Osteocyte (in vitro differentiated cells): ENCODE data around the gene RAB18. TPM values are rescaled to one million over a fixed set of nuclear protein-coding genes. Genes with fewer than 3 reads are reported as not detected.
"Not testable (repeated sequence)": the region's sequence is repeated elsewhere in the genome, so short reads cannot be mapped to it uniquely, and the experiment has no call there.

Source experiments
- DNase-seq: peaks from one replicate; pipeline ENCODE4 v3.0.0; 2021; ENCODE audit warnings: mixed read lengths; ENCODE audit not compliant: unreplicated experiment; ENCODE audit errors: extremely low spot score
- H3K27ac Mint-ChIP-seq: one replicate; pipeline ENCODE4 v1.8.0; 2021; ENCODE audit warnings: mild to moderate bottlenecking, mixed read lengths; ENCODE audit not compliant: unreplicated experiment
- H3K27me3 Mint-ChIP-seq: one replicate; pipeline ENCODE4 v1.8.0; 2021; ENCODE audit warnings: mixed read lengths; ENCODE audit not compliant: unreplicated experiment
- H3K36me3 Mint-ChIP-seq: one replicate; pipeline ENCODE4 v1.8.0; 2021; ENCODE audit warnings: mixed read lengths; ENCODE audit not compliant: unreplicated experiment
- H3K4me1 Mint-ChIP-seq: one replicate; pipeline ENCODE4 v1.8.0; 2021; ENCODE audit warnings: mixed read lengths; ENCODE audit not compliant: unreplicated experiment
- H3K4me3 Mint-ChIP-seq: one replicate; pipeline ENCODE4 v1.8.0; 2021; ENCODE audit warnings: mild to moderate bottlenecking, moderate library complexity, mixed read lengths; ENCODE audit not compliant: unreplicated experiment
- H3K9me3 Mint-ChIP-seq: one replicate; pipeline ENCODE4 v1.8.0; 2021; ENCODE audit warnings: mixed read lengths; ENCODE audit not compliant: unreplicated experiment
- CTCF ChIP-seq: fragments of 200-600 bp; sonication (generic); IDR thresholded peaks from 2 replicates; pipeline ENCODE4 v1.5.0; 2021; ENCODE audit warnings: antibody characterized with exemption, mild to moderate bottlenecking, moderate library complexity
- total RNA-seq: library from RNA; stranded (reverse); gene quantifications from 2 replicates; pipeline ENCODE4 v1.2.1, GENCODE V29; 2021

The RAB18 gene
- total RNA-seq, 1 donor from 2014 or later = 142 TPM

- peaks cover 54% of the 10 kb centered on the region for H3K27me3 Mint-ChIP-seq
- no peak for DNase-seq
- no peak overlapping the region for H3K4me3 Mint-ChIP-seq
- H3K27ac Mint-ChIP-seq = no peak overlapping the region
- TF ChIP-seq CTCF = no peak
- no peaks in the 10 kb centered on the region for H3K4me1 Mint-ChIP-seq
- H3K36me3 Mint-ChIP-seq = no peaks in the 10 kb centered on the region
- H3K9me3 Mint-ChIP-seq = no peaks in the 10 kb centered on the region
Observed at GRCh38 chr10:27463961-27464360, 40.1 kb upstream of the RAB18 start.

- peaks cover 45% of the 10 kb centered on the region for H3K27me3 Mint-ChIP-seq
- no peaks in the 10 kb centered on the region for H3K36me3 Mint-ChIP-seq
- H3K4me1 Mint-ChIP-seq = no peaks in the 10 kb centered on the region
- H3K27ac Mint-ChIP-seq = no peak overlapping the region
- H3K9me3 Mint-ChIP-seq = no peaks in the 10 kb centered on the region
- no peak for DNase-seq
- TF ChIP-seq CTCF = no peak
- H3K4me3 Mint-ChIP-seq = no peak overlapping the region
Observed at GRCh38 chr10:27464993-27465392, 39.1 kb upstream of the RAB18 start.

- not testable (repeated sequence) for H3K27ac Mint-ChIP-seq, H3K36me3 Mint-ChIP-seq, H3K4me3 Mint-ChIP-seq
Observed at GRCh38 chr10:27465596-27465995, 38.5 kb upstream of the RAB18 start.

DNA sequence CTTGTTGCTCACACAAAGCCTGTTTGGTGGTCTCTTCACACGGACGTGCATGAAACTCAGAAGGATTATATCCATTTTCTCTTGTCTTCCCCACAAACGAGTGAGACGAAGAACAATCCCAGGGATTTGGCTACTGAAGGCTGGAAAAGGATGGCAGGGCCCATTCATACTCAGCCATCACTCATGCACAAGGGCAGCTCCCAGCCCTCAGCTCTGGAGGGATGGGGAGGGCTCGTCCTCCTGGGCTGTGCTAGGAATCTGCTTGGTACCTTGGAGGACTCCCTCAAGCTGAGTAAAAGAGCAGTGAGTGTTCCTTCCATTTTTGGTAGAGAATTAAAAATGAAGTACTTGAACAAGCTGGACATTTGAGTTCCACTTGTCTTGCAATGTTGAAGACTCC is 33.2 kb upstream of the RAB18 start:
- no peak overlapping the region for H3K4me3 Mint-ChIP-seq
- no peak for TF ChIP-seq CTCF
- H3K27me3 Mint-ChIP-seq = peaks cover 45% of the 10 kb centered on the region
- H3K27ac Mint-ChIP-seq = no peak overlapping the region
- no peaks in the 10 kb centered on the region for H3K9me3 Mint-ChIP-seq
- H3K4me1 Mint-ChIP-seq = no peaks in the 10 kb centered on the region
- H3K36me3 Mint-ChIP-seq = no peaks in the 10 kb centered on the region
- DNase-seq = no peak

More at GRCh38 chr10:27465596-27465995, 38.5 kb upstream of the RAB18 start:
- peaks cover 40% of the 10 kb centered on the region for H3K27me3 Mint-ChIP-seq
- H3K4me1 Mint-ChIP-seq, DNase-seq, H3K9me3 Mint-ChIP-seq: not testable (repeated sequence)

- peaks cover 42% of the 10 kb centered on the region for H3K27me3 Mint-ChIP-seq
- H3K4me1 Mint-ChIP-seq = no peaks in the 10 kb centered on the region
- DNase-seq = no peak
- no peak overlapping the region for H3K27ac Mint-ChIP-seq
- TF ChIP-seq CTCF = no peak
- H3K9me3 Mint-ChIP-seq = no peaks in the 10 kb centered on the region
- H3K36me3 Mint-ChIP-seq = no peaks in the 10 kb centered on the region
- H3K4me3 Mint-ChIP-seq = no peak overlapping the region
Observed at GRCh38 chr10:27474741-27475140, 29.4 kb upstream of the RAB18 start.

- Mint-ChIP-seq H3K27me3 (peaks cover 32% of the 10 kb centered on the region), H3K4me3 (no peak overlapping the region), H3K9me3 (no peaks in the 10 kb centered on the region), H3K4me1 (no peaks in the 10 kb centered on the region), H3K27ac (no peak overlapping the region), H3K36me3 (no peaks in the 10 kb centered on the region)
- no peak for DNase-seq
- TF ChIP-seq CTCF = no peak
Observed at GRCh38 chr10:27479016-27479415, 25.1 kb upstream of the RAB18 start.
